ENCODE data around the gene PPP2R3C. TPM values are rescaled to one million over a fixed set of nuclear protein-coding genes. Genes with fewer than 3 reads are reported as not detected.

Gene PPP2R3C
- total and polyA plus RNA-seq, 2 of the 13 experiments (the other 11 are each of a cell fraction or from before 2014, with no cell fraction given): 63.4 to 102 TPM

- TF ChIP-seq CREBL2 (CRISPR knock-in tag; IDR thresholded peaks at IDR 0.05; ENCODE audit: borderline replicate concordance): peak; percentile 67
- TF ChIP-seq ZNF337 (CRISPR knock-in tag; IDR thresholded peaks at IDR 0.05; ENCODE audit: borderline replicate concordance, low read depth): peak; percentile 99; the same call in 1 of the 2 replicates
- peak; percentile 68 for TF ChIP-seq MTA1 (CRISPR knock-in tag; IDR thresholded peaks at IDR 0.05; ENCODE audit: borderline replicate concordance)
- peak; percentile 97 for TF ChIP-seq POGK (CRISPR knock-in tag; conservative IDR thresholded peaks at IDR 0.05)
- peak; percentile 20; the same call in 1 of the 2 replicates for TF ChIP-seq AFF4 (CRISPR knock-in tag; IDR thresholded peaks at IDR 0.05)
- TF ChIP-seq ZNF580 (CRISPR knock-in tag; IDR thresholded peaks at IDR 0.05; ENCODE audit: borderline replicate concordance, low read depth): peak; percentile 95
- TF ChIP-seq ZNF737 (CRISPR knock-in tag; IDR thresholded peaks at IDR 0.05; ENCODE audit: borderline replicate concordance): peak; percentile 99
- TF ChIP-seq MBNL3 (CRISPR knock-in tag; conservative IDR thresholded peaks at IDR 0.05): peak; percentile 44; the same call in 1 of the 2 replicates
- TF ChIP-seq NR2F1 (CRISPR knock-in tag; IDR thresholded peaks at IDR 0.05): peak; percentile 54 to 58; a peak in 2 of 4 replicates
- peak; percentile 96; the same call in 1 of the 2 replicates for TF ChIP-seq PREB (CRISPR knock-in tag; IDR thresholded peaks at IDR 0.05)
- TF ChIP-seq ZHX1 (CRISPR knock-in tag; IDR thresholded peaks at IDR 0.05; ENCODE audit: low read depth): peak; percentile 99
- TF ChIP-seq ZNF33B (CRISPR knock-in tag; IDR thresholded peaks at IDR 0.05): peak; percentile 95; the same call in 1 of the 2 replicates
- TF ChIP-seq ZNF784 (CRISPR knock-in tag; IDR thresholded peaks at IDR 0.05; ENCODE audit: borderline replicate concordance): peak; percentile 95
- peak; percentile 91 for TF ChIP-seq ZNF841 (CRISPR knock-in tag; IDR thresholded peaks at IDR 0.05; ENCODE audit: borderline replicate concordance)
Observed at GRCh38 chr14:35121887-35122695, at the start of gene PPP2R3C, which contains the start of gene PRORP (continued).
